ENCODE data around the gene SRGAP2B. TPM values are rescaled to one million over a fixed set of nuclear protein-coding genes. Genes with fewer than 3 reads are reported as not detected.
"Not testable (repeated sequence)": the region's sequence is repeated elsewhere in the genome, so short reads cannot be mapped to it uniquely, and the experiment has no call there.

The SRGAP2B gene
- total RNA-seq, 1 donor from 2014 or later = 48.0 TPM

GRCh38 chr1:145045571-145046273 lies 49.4 kb downstream of the SRGAP2B start:
- intact Hi-C loops (cut with micrococcal nuclease) = not testable (repeated sequence)

- intact Hi-C loops (cut with micrococcal nuclease) = not testable (repeated sequence)
These were observed 53.6 kb downstream of the SRGAP2B start for GRCh38 chr1:145041519-145041918.

GRCh38 chr1:145036019-145036418 lies 59.1 kb downstream of the SRGAP2B start:
- intact Hi-C loops (cut with micrococcal nuclease) = not testable (repeated sequence)

GRCh38 chr1:145033523-145033922 lies 61.6 kb downstream of the SRGAP2B start:
- intact Hi-C loops (cut with micrococcal nuclease) = not testable (repeated sequence)

GRCh38 chr1:145027251-145027650 lies 67.9 kb downstream of the SRGAP2B start:
- intact Hi-C loops (cut with micrococcal nuclease) = not testable (repeated sequence)

GRCh38 chr1:145025286-145025685 lies 69.8 kb downstream of the SRGAP2B start:
- intact Hi-C loops (cut with micrococcal nuclease) = not testable (repeated sequence)

- intact Hi-C loops (cut with micrococcal nuclease) = not testable (repeated sequence)
These were observed 72.9 kb downstream of the SRGAP2B start for GRCh38 chr1:145022259-145022658.

GRCh38 chr1:145021749-145022148 lies 73.4 kb downstream of the SRGAP2B start:
- intact Hi-C loops (cut with micrococcal nuclease) = not testable (repeated sequence)

- intact Hi-C loops (cut with micrococcal nuclease) = not testable (repeated sequence)
These were observed 75.4 kb downstream of the SRGAP2B start for GRCh38 chr1:145019709-145020108.

GRCh38 chr1:145017725-145018124 lies 77.4 kb downstream of the SRGAP2B start:
- intact Hi-C loops (cut with micrococcal nuclease) = not testable (repeated sequence)

GRCh38 chr1:145016492-145016862 lies 78.7 kb downstream of the SRGAP2B start:
- intact Hi-C loops (cut with micrococcal nuclease) = not testable (repeated sequence)

GRCh38 chr1:145015744-145016491 lies 79.2 kb downstream of the SRGAP2B start:
- intact Hi-C loops (cut with micrococcal nuclease) = not testable (repeated sequence)

- intact Hi-C loops (cut with micrococcal nuclease) = not testable (repeated sequence)
These were observed 81.8 kb downstream of the SRGAP2B start for GRCh38 chr1:145013353-145013752.

- intact Hi-C loops (cut with micrococcal nuclease) = not testable (repeated sequence)
These were observed 83.3 kb downstream of the SRGAP2B start for GRCh38 chr1:145011811-145012210.

- intact Hi-C loops (cut with micrococcal nuclease) = not testable (repeated sequence)
These were observed 84.5 kb downstream of the SRGAP2B start for GRCh38 chr1:145010580-145010979.

- intact Hi-C loops (cut with micrococcal nuclease) = not testable (repeated sequence)
These were observed 85.2 kb downstream of the SRGAP2B start for GRCh38 chr1:145009928-145010327.

- intact Hi-C loops (cut with micrococcal nuclease) = not testable (repeated sequence)
These were observed 86.7 kb downstream of the SRGAP2B start for GRCh38 chr1:145008388-145008787.

GRCh38 chr1:145005142-145005541 lies 90.0 kb downstream of the SRGAP2B start:
- intact Hi-C loops (cut with micrococcal nuclease) = not testable (repeated sequence)

GRCh38 chr1:145001381-145001780 lies 93.7 kb downstream of the SRGAP2B start:
- intact Hi-C loops (cut with micrococcal nuclease) = not testable (repeated sequence)

GRCh38 chr1:145000743-145001326 lies 94.3 kb downstream of the SRGAP2B start:
- intact Hi-C loops (cut with micrococcal nuclease) = not testable (repeated sequence)

- intact Hi-C loops (cut with micrococcal nuclease) = not testable (repeated sequence)
These were observed 94.9 kb downstream of the SRGAP2B start for GRCh38 chr1:145000074-145000742.

- intact Hi-C loops (cut with micrococcal nuclease) = not testable (repeated sequence)
These were observed 96.2 kb downstream of the SRGAP2B start for GRCh38 chr1:144998981-144999273.

Data from T-helper 1 cell treated with Interleukin-12 subunit alpha and Interleukin-12 subunit beta and Interleukin-4 antibody, amounts not matched to agents 30 ng/mL and 1 ng/mL, for 36 hours (primary cell).